ENCODE data around the gene MRPS18C. TPM values are rescaled to one million over a fixed set of nuclear protein-coding genes. Genes with fewer than 3 reads are reported as not detected.

The MRPS18C gene
- total RNA-seq, 1 experiment from 2014 or later: 85.4 TPM

DNA sequence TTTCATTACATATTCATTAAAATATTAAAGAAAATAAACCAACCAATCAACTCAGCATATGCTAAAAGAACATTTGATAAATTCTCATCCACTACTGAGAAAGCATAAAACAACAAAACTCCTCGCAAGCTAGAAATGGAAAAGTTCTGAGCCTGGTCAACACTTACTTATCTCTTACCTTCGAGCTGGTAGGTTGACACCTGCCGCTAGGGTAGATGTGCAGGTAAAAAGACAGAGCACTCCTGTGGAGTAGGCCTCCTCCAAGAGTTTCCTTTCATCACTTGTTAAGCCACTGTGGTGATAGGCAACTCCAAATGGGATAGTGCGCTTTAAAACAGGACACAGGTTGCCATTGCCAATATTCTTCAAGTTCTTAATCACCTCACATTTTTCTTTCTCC is 19.2 kb upstream of the MRPS18C start:
- H3K27me3 ChIP-seq (ENCODE audit: insufficient read depth, low read length): no peaks in the 10 kb centered on the region
- no peak for DNase-seq
- Mint-ChIP-seq H3K9me3 (no peaks in the 10 kb centered on the region), H3K27ac (no peak overlapping the region), H3K4me1 (no peaks in the 10 kb centered on the region), H3K4me3 (no peak overlapping the region), H3K27me3 (ENCODE audit: low read depth) (no peaks in the 10 kb centered on the region), H3K36me3 (ENCODE audit: insufficient read depth in 1 of 3, low read depth in 3 of 3) (peaks cover 0 to 5% (median 0%) of the 10 kb centered on the region in 3 experiments; a peak in 2 of 7 replicates)
- TF ChIP-seq, protein P1, sequence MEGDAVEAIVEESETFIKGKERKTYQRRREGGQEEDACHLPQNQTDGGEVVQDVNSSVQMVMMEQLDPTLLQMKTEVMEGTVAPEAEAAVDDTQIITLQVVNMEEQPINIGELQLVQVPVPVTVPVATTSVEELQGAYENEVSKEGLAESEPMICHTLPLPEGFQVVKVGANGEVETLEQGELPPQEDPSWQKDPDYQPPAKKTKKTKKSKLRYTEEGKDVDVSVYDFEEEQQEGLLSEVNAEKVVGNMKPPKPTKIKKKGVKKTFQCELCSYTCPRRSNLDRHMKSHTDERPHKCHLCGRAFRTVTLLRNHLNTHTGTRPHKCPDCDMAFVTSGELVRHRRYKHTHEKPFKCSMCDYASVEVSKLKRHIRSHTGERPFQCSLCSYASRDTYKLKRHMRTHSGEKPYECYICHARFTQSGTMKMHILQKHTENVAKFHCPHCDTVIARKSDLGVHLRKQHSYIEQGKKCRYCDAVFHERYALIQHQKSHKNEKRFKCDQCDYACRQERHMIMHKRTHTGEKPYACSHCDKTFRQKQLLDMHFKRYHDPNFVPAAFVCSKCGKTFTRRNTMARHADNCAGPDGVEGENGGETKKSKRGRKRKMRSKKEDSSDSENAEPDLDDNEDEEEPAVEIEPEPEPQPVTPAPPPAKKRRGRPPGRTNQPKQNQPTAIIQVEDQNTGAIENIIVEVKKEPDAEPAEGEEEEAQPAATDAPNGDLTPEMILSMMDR (conservative IDR thresholded peaks at IDR 0.05): 0 out of 3 replicates have a peak, but pooled peaks have one; percentile 15
- H2BK20ac ChIP-seq (ENCODE audit: low read depth, low read length, poor library complexity, severe bottlenecking): no peak overlapping the region
- no peaks in the 10 kb centered on the region for H3K79me2 ChIP-seq (ENCODE audit: insufficient read depth, low read length)
- no peak overlapping the region for H2BK15ac ChIP-seq (ENCODE audit: low read depth, low read length)
- no peak overlapping the region for H3K56ac ChIP-seq (ENCODE audit: insufficient read length, low read depth, low read length)
- no peaks in the 10 kb centered on the region for H4K20me1 ChIP-seq (ENCODE audit: control insufficient read depth, insufficient read depth, insufficient read length)
- H4K91ac ChIP-seq (ENCODE audit: insufficient read length, low read depth, low read length): no peak overlapping the region
- H3K79me1 ChIP-seq (ENCODE audit: insufficient read depth, low read depth, low read length, poor library complexity, severe bottlenecking): no peaks in the 10 kb centered on the region
- no peak overlapping the region for H3T11ph ChIP-seq (ENCODE audit: low read length)
- no peak overlapping the region for H3K14ac ChIP-seq (ENCODE audit: insufficient read depth, low read length)
- H3K9ac ChIP-seq (ENCODE audit: extremely low read depth, insufficient read length, low read length): no peak overlapping the region
- H3K18ac ChIP-seq (ENCODE audit: insufficient read length, low read depth, low read length): no peak overlapping the region
- H2BK5ac ChIP-seq (ENCODE audit: insufficient read length, low read length): no peak overlapping the region
- H3K23ac ChIP-seq (ENCODE audit: insufficient read length, low read depth, low read length): no peak overlapping the region
- no peak overlapping the region for H2BK12ac ChIP-seq (ENCODE audit: insufficient read length, low read depth, low read length)
- no peak overlapping the region for H3K4ac ChIP-seq (ENCODE audit: low read depth, low read length)
- H4K5ac ChIP-seq (ENCODE audit: insufficient read length, low read depth, low read length): no peak overlapping the region
- H3K4me2 ChIP-seq (ENCODE audit: insufficient read depth, insufficient read length, low read length): no peak overlapping the region
- no CpG with 5 or more reads among the region's 4 CpGs for WGBS (ENCODE audit: extremely low coverage, insufficient read length, low lambda C conversion rate)
- no peak overlapping the region for H2BK120ac ChIP-seq (ENCODE audit: low read depth, low read length, poor library complexity, severe bottlenecking)
- H3K27ac ChIP-seq (ENCODE audit: insufficient read length, low read depth, low read length): no peak overlapping the region
- H3K4me1 ChIP-seq (ENCODE audit: insufficient read depth, low read length): no peaks in the 10 kb centered on the region
- H2AK5ac ChIP-seq (ENCODE audit: insufficient read length, low read length): no peak overlapping the region
- H2AFZ ChIP-seq (ENCODE audit: low read length): no peak overlapping the region
- no peaks in the 10 kb centered on the region for H3K23me2 ChIP-seq (ENCODE audit: insufficient read length, low read depth, low read length, poor library complexity, severe bottlenecking)
- no peak overlapping the region for H4K8ac ChIP-seq (replicated peaks; ENCODE audit: insufficient read length, low read depth, low read length)
- H3K9me3 ChIP-seq (ENCODE audit: control insufficient read depth, low read depth, low read length): no peaks in the 10 kb centered on the region

Measured in H9 (cell line).